Keratinocyte (primary cell): ENCODE measurements around the gene RIMS4. TPM values are rescaled to one million over a fixed set of nuclear protein-coding genes. Genes with fewer than 3 reads are reported as not detected.

Experiments used
- DNase-seq: peaks from one replicate; pipeline ENCODE4 v3.0.0-alpha.2; 2011; ENCODE audit warnings: low read depth, missing footprints, low spot score
- FAIRE-seq: peaks from 2 replicates; lab custom pipeline; 2011; peaks lifted over from hg19 to GRCh38; lab: Jason Lieb, UNC
- H2AFZ ChIP-seq: 2 replicates; pipeline ENCODE4 v1.6.0; 2012; ENCODE audit warnings: low read length, control low read depth, inconsistent platforms; ENCODE audit not compliant: control insufficient read depth
- H3K27ac ChIP-seq: 2 replicates; pipeline ENCODE4 v1.5.1; 2011; ENCODE audit warnings: low read length; ENCODE audit not compliant: control insufficient read depth, insufficient read depth
- H3K27me3 ChIP-seq: 3 replicates; pipeline ENCODE4 v1.6.0; 2011; ENCODE audit warnings: low read length; ENCODE audit not compliant: control insufficient read depth, insufficient read depth; ENCODE audit errors: extremely low read depth
- H3K36me3 ChIP-seq, 2 experiments: 2 replicates in 1 of 2; 3 replicates in 1 of 2; pipeline ENCODE4 v1.5.1; 2011; ENCODE audit warnings: low read length in 2 of 2, mild to moderate bottlenecking in 1 of 2; ENCODE audit not compliant: control insufficient read depth in 2 of 2, insufficient read depth in 2 of 2; ENCODE audit errors: extremely low read depth in 1 of 2
- H3K4me1 ChIP-seq: 3 replicates; pipeline ENCODE4 v1.5.1; 2011; ENCODE audit warnings: low read length; ENCODE audit not compliant: control insufficient read depth, insufficient read depth; ENCODE audit errors: extremely low read depth
- H3K4me2 ChIP-seq: 3 replicates; pipeline ENCODE4 v1.6.0; 2011; ENCODE audit warnings: low read depth, low read length; ENCODE audit not compliant: control insufficient read depth, insufficient read depth; ENCODE audit errors: extremely low read depth
- H3K4me3 ChIP-seq, 3 experiments: fragments of 200-600 bp in 1 of 3; sonication (generic) in 1 of 3; 2 replicates in 2 of 3; 3 replicates in 1 of 3; pipeline ENCODE4 v1.5.1; 2011 to 2016; ENCODE audit warnings: low read length in 3 of 3, mild to moderate bottlenecking in 3 of 3, control low read depth in 2 of 3, inconsistent platforms in 1 of 3, low read depth in 1 of 3, mixed read lengths in 1 of 3, mixed run types in 1 of 3, moderate library complexity in 1 of 3; ENCODE audit not compliant: control insufficient read depth in 2 of 3, insufficient read depth in 2 of 3; ENCODE audit errors: extremely low read depth in 1 of 3
- H3K79me2 ChIP-seq: 2 replicates; pipeline ENCODE4 v1.6.0; 2012; ENCODE audit warnings: low read length; ENCODE audit not compliant: control insufficient read depth, insufficient read depth
- H3K9ac ChIP-seq: 3 replicates; pipeline ENCODE4 v1.6.0; 2011; ENCODE audit warnings: low read length; ENCODE audit not compliant: control insufficient read depth, insufficient read depth; ENCODE audit errors: extremely low read depth
- H3K9me1 ChIP-seq: 3 replicates; pipeline ENCODE4 v1.6.0; 2011; ENCODE audit warnings: low read length; ENCODE audit not compliant: control insufficient read depth, insufficient read depth; ENCODE audit errors: extremely low read depth
- H3K9me3 ChIP-seq: 2 replicates; pipeline ENCODE4 v1.5.1; 2012; ENCODE audit warnings: low read depth, low read length; ENCODE audit not compliant: control insufficient read depth
- H4K20me1 ChIP-seq: 3 replicates; pipeline ENCODE4 v1.6.0; 2011; ENCODE audit warnings: low read length; ENCODE audit not compliant: control insufficient read depth, insufficient read depth; ENCODE audit errors: extremely low read depth
- CTCF ChIP-seq, 3 experiments: IDR thresholded peaks in 1 of 3; conservative IDR thresholded peaks in 1 of 3; optimal IDR thresholded peaks in 1 of 3; 2 replicates in 2 of 3; 3 replicates in 1 of 3; pipeline versions ENCODE3 to v1.5.1; 2011; ENCODE audit warnings: low read length in 3 of 3, mild to moderate bottlenecking in 3 of 3, moderate library complexity in 2 of 3, control low read depth in 1 of 3, inconsistent platforms in 1 of 3; ENCODE audit not compliant: insufficient read depth in 2 of 3; ENCODE audit errors: extremely low read depth in 1 of 3
- EZH2 ChIP-seq: IDR thresholded peaks from one replicate; pipeline ENCODE4 v1.6.1; 2012; ENCODE audit warnings: inconsistent platforms, mild to moderate bottlenecking, low read length, moderate library complexity
- dilution Hi-C: fragments of 300-500 bp; cut with MboI; formaldehyde crosslinking; loops from one replicate; pipeline ENCODE4 v1.7.0; 2020; ENCODE audit warnings: low sequenced_read_pairs; ENCODE audit not compliant: extremely low pct_ligation_motif_present
- polyA plus RNA-seq, 5 experiments: library from polyadenylated mRNA; depleted of rRNA in 3 of 5; stranded (reverse) in 3 of 5; stranded (forward) in 1 of 5; unstranded in 1 of 5; fragments of >200 nt; gene quantifications; 1 replicate in 1 of 5; 2 replicates in 3 of 5; 3 replicates in 1 of 5; pipeline versions ENCODE4 v1.2.1 to v1.2.3, GENCODE V29; 2011 to 2012; ENCODE audit warnings: missing spikeins in 2 of 5, low read depth in 1 of 5, low replicate concordance in 1 of 5

Gene RIMS4
- polyA plus RNA-seq, 1 donor (not counting 4 experiments of a cell fraction or from before 2014, with no cell fraction given), result not detected

- TF ChIP-seq CTCF (optimal IDR thresholded peaks at IDR 0.05 in 1 of 3, IDR thresholded peaks at IDR 0.05 in 1 of 3, conservative IDR thresholded peaks at IDR 0.05 in 1 of 3; ENCODE audit: extremely low read depth in 1 of 3, insufficient read depth in 2 of 3, low read length in 3 of 3) (no peak), EZH2 (no peak)
- H2AFZ ChIP-seq, result no peak overlapping the region
- H3K4me2 ChIP-seq, result no peak overlapping the region
- H3K9me1 ChIP-seq, result no peaks in the 10 kb centered on the region
- no peaks in the 10 kb centered on the region for H3K36me3 ChIP-seq
- no peaks in the 10 kb centered on the region for H3K79me2 ChIP-seq
- no peaks in the 10 kb centered on the region for H3K4me1 ChIP-seq
- no peaks in the 10 kb centered on the region for H3K27me3 ChIP-seq
- H3K9me3 ChIP-seq, result no peaks in the 10 kb centered on the region
- dilution Hi-C loops, result no loop called here
- no peak overlapping the region for H3K9ac ChIP-seq
- H4K20me1 ChIP-seq, result no peaks in the 10 kb centered on the region
- H3K27ac ChIP-seq, result no peak overlapping the region
- H3K4me3 ChIP-seq, result no peak overlapping the region
- DNase-seq, result no peak
- FAIRE-seq, result no peak
Observed at GRCh38 chr20:44848254-44849015, 38.1 kb upstream of the RIMS4 start.

GRCh38 chr20:44843876-44844275, 33.5 kb upstream of the RIMS4 start:
- Histone ChIP-seq H4K20me1 (no peaks in the 10 kb centered on the region), H3K36me3 (no peaks in the 10 kb centered on the region)

More at GRCh38 chr20:44843876-44844275, 33.5 kb upstream of the RIMS4 start:
- Histone ChIP-seq H3K27me3 (peaks cover 11% of the 10 kb centered on the region), H3K4me1 (no peaks in the 10 kb centered on the region), H3K79me2 (no peaks in the 10 kb centered on the region), H3K9me3 (no peaks in the 10 kb centered on the region), H3K4me2 (no peak overlapping the region), H3K27ac (no peak overlapping the region), H2AFZ (no peak overlapping the region), H3K4me3 (no peak overlapping the region), H3K9me1 (no peaks in the 10 kb centered on the region), H3K9ac (no peak overlapping the region)
- no peak for DNase-seq
- no peak for FAIRE-seq
- dilution Hi-C loops, result no loop called here
- TF ChIP-seq CTCF (optimal IDR thresholded peaks at IDR 0.05 in 1 of 3, IDR thresholded peaks at IDR 0.05 in 1 of 3, conservative IDR thresholded peaks at IDR 0.05 in 1 of 3; ENCODE audit: extremely low read depth in 1 of 3, insufficient read depth in 2 of 3, low read length in 3 of 3) (no peak), EZH2 (no peak)
